Liver (tissue), 9 donors: ENCODE data around the gene FADS6. TPM values are rescaled to one million over a fixed set of nuclear protein-coding genes. Genes with fewer than 3 reads are reported as not detected.

ENCODE experiments used
- DNase-seq: peaks from one replicate; pipeline ENCODE4 v3.0.0-alpha.2; 2017; ENCODE audit warnings: low spot score
- H3K27ac ChIP-seq, 2 donors: one replicate each; pipeline ENCODE4 v1.7.0; 2013; ENCODE audit warnings: inconsistent platforms in 2 of 2, low read length in 2 of 2, control low read depth in 1 of 2, low read depth in 1 of 2, mild to moderate bottlenecking in 1 of 2
- H3K27me3 ChIP-seq, 4 donors: one replicate each; pipeline versions ENCODE4 v1.6.1 to v1.7.0; 2013; ENCODE audit warnings: low read length in 3 of 4, inconsistent platforms in 1 of 4, mild to moderate bottlenecking in 1 of 4, moderate library complexity in 1 of 4; ENCODE audit not compliant: control insufficient read depth in 4 of 4, insufficient read depth in 4 of 4
- H3K36me3 ChIP-seq, 4 donors: one replicate each; pipeline versions ENCODE4 v1.6.1 to v1.7.0; 2013; ENCODE audit warnings: low read length in 3 of 4, mild to moderate bottlenecking in 3 of 4, low read depth in 1 of 4, moderate library complexity in 1 of 4; ENCODE audit not compliant: control insufficient read depth in 4 of 4, insufficient read depth in 3 of 4
- H3K4me1 ChIP-seq, 4 donors: one replicate each; pipeline versions ENCODE4 v1.6.1 to v1.7.0; 2013; ENCODE audit warnings: low read length in 3 of 4, mild to moderate bottlenecking in 3 of 4, moderate library complexity in 1 of 4; ENCODE audit not compliant: control insufficient read depth in 4 of 4, insufficient read depth in 4 of 4
- H3K4me3 ChIP-seq, 3 donors: one replicate each; pipeline versions ENCODE4 v1.6.1 to v1.7.0; 2013; ENCODE audit warnings: low read length in 3 of 3, control low read depth in 1 of 3, low read depth in 1 of 3, mild to moderate bottlenecking in 1 of 3
- H3K9ac ChIP-seq, 2 donors: one replicate each; pipeline ENCODE4 v1.7.0; 2013; ENCODE audit warnings: low read length in 2 of 2, mild to moderate bottlenecking in 2 of 2, moderate library complexity in 2 of 2, control low read depth in 1 of 2, low read depth in 1 of 2
- H3K9me3 ChIP-seq, 4 donors: one replicate each; pipeline versions ENCODE4 v1.6.1 to v1.7.0; 2013; ENCODE audit warnings: low read length in 3 of 4; ENCODE audit not compliant: control insufficient read depth in 4 of 4
- ATF3 ChIP-seq: IDR thresholded peaks from 2 replicates; pipeline ENCODE4 v1.6.1; 2016; ENCODE audit warnings: antibody characterized with exemption
- CTCF ChIP-seq: fragments of 150-350 bp; IDR thresholded peaks from 2 replicates; pipeline ENCODE4 v1.5.1; 2017; ENCODE audit warnings: improper control_type of control experiment, low read depth, low read length; ENCODE audit not compliant: missing input control
- EGR1 ChIP-seq, 2 donors: IDR thresholded peaks; 2 replicates each; pipeline ENCODE4 v1.6.1; 2016 to 2018; ENCODE audit warnings: antibody characterized with exemption in 2 of 2, low read depth in 2 of 2
- FOXA1 ChIP-seq: IDR thresholded peaks from 2 replicates; pipeline ENCODE4 v1.6.1; 2016; ENCODE audit warnings: antibody characterized with exemption
- FOXA2 ChIP-seq: IDR thresholded peaks from 2 replicates; pipeline ENCODE4 v1.6.1; 2016; ENCODE audit warnings: antibody characterized with exemption
- GABPA ChIP-seq, 2 donors: IDR thresholded peaks in 1 of 2; conservative IDR thresholded peaks in 1 of 2; 2 replicates each; pipeline ENCODE4 v1.6.1; 2016; ENCODE audit warnings: antibody characterized with exemption in 2 of 2, mild to moderate bottlenecking in 1 of 2, moderate library complexity in 1 of 2
- HNF4A ChIP-seq, 2 donors: conservative IDR thresholded peaks; 2 replicates each; pipeline ENCODE4 v1.6.1; 2016; ENCODE audit warnings: antibody characterized with exemption in 2 of 2, mild to moderate bottlenecking in 2 of 2
- HNF4G ChIP-seq: IDR thresholded peaks from 2 replicates; pipeline ENCODE4 v1.6.1; 2016; ENCODE audit warnings: antibody characterized with exemption
- JUND ChIP-seq, 2 donors: IDR thresholded peaks; 2 replicates each; pipeline ENCODE4 v1.6.1; 2016; ENCODE audit warnings: antibody characterized with exemption in 2 of 2
- NR2F2 ChIP-seq: IDR thresholded peaks from 2 replicates; pipeline ENCODE4 v1.6.1; 2016; ENCODE audit warnings: antibody characterized with exemption
- RAD21 ChIP-seq, 2 donors: IDR thresholded peaks; 2 replicates each; pipeline ENCODE4 v1.6.1; 2016; ENCODE audit warnings: antibody characterized with exemption in 2 of 2, mild to moderate bottlenecking in 2 of 2
- RXRA ChIP-seq, 2 donors: IDR thresholded peaks; 2 replicates each; pipeline ENCODE4 v1.6.1; 2017 to 2018; ENCODE audit warnings: antibody characterized with exemption in 2 of 2, mild to moderate bottlenecking in 1 of 2
- SP1 ChIP-seq: IDR thresholded peaks from 2 replicates; pipeline ENCODE4 v1.6.1; 2018; ENCODE audit warnings: antibody characterized with exemption, mild to moderate bottlenecking
- TAF1 ChIP-seq: conservative IDR thresholded peaks from 2 replicates; pipeline ENCODE4 v1.6.1; 2016; ENCODE audit warnings: antibody characterized with exemption, mild to moderate bottlenecking
- YY1 ChIP-seq: IDR thresholded peaks from 2 replicates; pipeline ENCODE4 v1.6.1; 2016; ENCODE audit warnings: antibody characterized with exemption, mild to moderate bottlenecking
- WGBS: extraction: QIAGEN DNeasy Blood & Tissue Kit; methylation state at CpG from one replicate; pipeline ENCODE4 v1.1.7; 2013; 5-methylcytosine and 5-hydroxymethylcytosine counted together
- polyA plus RNA-seq, 2 donors: library from polyadenylated mRNA; stranded (reverse) in 1 of 2; unstranded in 1 of 2; fragments of 200-250 nt in 1 of 2; fragments of >200 nt in 1 of 2; fragmentation: Nextera tagmentation in 1 of 2; extraction: Ambion mirVana in 1 of 2; gene quantifications; one replicate each; pipeline versions ENCODE4 v1.2.1 to v1.2.3, GENCODE V29; 2013 to 2015
- total RNA-seq, 2 donors: library from RNA; depleted of rRNA; stranded (reverse); fragments of >200 nt; gene quantifications; one replicate each; pipeline ENCODE4 v1.2.3, GENCODE V29; 2014
- TF ChIP-seq, protein P1 (sequence below): IDR thresholded peaks from 2 replicates; pipeline ENCODE4 v1.6.1; 2016; ENCODE audit warnings: antibody characterized with exemption
- TF ChIP-seq, protein P2 (sequence below): IDR thresholded peaks from 2 replicates; pipeline ENCODE4 v1.6.1; 2016; ENCODE audit warnings: antibody characterized with exemption
- TF ChIP-seq, protein P3 (sequence below): IDR thresholded peaks from 2 replicates; pipeline ENCODE4 v1.6.1; 2016; ENCODE audit warnings: antibody characterized with exemption, mild to moderate bottlenecking
- donor health status: healthy.
- donor health status: healthy.
- donor health status: healthy.
- donor health status: healthy.
- donor health status: healthy.

FADS6 gene
- total and polyA plus RNA-seq, 4 donors, result 2.1 to 7.1 (median 4.2) TPM; not detected in 1

DNA sequence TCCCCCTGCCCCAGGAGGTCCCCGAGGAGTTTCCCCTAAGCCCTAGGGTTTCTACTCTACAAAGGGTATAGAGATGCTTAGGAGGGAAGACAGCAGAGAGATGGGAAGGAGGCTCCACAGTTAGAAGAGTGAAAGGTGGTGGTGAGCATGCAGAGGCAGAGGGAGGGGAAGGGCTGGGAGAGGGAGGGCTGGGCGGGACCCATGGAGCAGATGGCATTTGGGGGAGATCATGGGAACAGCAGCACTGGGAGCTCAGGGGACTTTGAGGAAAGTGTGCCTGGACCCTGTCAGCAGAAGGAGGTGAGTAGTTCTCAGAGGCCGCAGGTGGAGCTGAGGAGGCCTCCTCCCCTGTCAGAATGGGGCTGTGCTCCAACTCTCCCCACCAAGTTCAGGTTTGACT is 41.6 kb upstream of the FADS6 start (continued):
- TF ChIP-seq, protein P1, sequence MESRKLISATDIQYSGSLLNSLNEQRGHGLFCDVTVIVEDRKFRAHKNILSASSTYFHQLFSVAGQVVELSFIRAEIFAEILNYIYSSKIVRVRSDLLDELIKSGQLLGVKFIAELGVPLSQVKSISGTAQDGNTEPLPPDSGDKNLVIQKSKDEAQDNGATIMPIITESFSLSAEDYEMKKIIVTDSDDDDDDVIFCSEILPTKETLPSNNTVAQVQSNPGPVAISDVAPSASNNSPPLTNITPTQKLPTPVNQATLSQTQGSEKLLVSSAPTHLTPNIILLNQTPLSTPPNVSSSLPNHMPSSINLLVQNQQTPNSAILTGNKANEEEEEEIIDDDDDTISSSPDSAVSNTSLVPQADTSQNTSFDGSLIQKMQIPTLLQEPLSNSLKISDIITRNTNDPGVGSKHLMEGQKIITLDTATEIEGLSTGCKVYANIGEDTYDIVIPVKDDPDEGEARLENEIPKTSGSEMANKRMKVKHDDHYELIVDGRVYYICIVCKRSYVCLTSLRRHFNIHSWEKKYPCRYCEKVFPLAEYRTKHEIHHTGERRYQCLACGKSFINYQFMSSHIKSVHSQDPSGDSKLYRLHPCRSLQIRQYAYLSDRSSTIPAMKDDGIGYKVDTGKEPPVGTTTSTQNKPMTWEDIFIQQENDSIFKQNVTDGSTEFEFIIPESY, result no peak
- TF ChIP-seq ATF3, result no peak

DNA sequence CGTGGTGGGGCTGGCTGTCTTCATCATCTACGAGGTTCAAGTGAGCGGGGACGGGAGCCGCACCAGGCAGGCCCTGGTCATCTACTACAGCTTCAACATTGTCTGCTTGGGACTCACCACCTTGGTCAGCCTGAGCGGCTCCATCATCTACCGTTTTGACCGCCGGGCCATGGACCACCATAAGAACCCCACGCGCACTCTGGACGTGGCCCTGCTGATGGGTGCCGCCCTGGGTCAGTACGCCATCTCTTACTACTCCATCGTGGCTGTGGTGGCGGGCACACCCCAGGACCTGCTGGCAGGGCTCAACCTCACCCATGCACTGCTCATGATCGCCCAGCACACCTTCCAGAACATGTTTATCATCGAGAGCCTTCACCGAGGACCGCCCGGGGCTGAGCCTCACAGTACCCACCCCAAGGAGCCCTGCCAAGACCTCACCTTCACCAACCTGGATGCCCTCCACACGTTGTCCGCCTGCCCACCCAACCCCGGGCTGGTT is 37.2 kb upstream of the FADS6 start:
- peaks cover 0 to 3% (median under 1%) of the 10 kb centered on the region in 4 donors for H3K4me1 ChIP-seq
- TF ChIP-seq GABPA (IDR thresholded peaks at IDR 0.05 in 1 of 2, conservative IDR thresholded peaks at IDR 0.05 in 1 of 2), result no peak
- TF ChIP-seq, protein P2, sequence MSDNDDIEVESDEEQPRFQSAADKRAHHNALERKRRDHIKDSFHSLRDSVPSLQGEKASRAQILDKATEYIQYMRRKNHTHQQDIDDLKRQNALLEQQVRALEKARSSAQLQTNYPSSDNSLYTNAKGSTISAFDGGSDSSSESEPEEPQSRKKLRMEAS, result no peak
- no peak for TF ChIP-seq RXRA (IDR thresholded peaks at IDR 0.05)
- no peak for TF ChIP-seq TAF1
- TF ChIP-seq, protein P3, sequence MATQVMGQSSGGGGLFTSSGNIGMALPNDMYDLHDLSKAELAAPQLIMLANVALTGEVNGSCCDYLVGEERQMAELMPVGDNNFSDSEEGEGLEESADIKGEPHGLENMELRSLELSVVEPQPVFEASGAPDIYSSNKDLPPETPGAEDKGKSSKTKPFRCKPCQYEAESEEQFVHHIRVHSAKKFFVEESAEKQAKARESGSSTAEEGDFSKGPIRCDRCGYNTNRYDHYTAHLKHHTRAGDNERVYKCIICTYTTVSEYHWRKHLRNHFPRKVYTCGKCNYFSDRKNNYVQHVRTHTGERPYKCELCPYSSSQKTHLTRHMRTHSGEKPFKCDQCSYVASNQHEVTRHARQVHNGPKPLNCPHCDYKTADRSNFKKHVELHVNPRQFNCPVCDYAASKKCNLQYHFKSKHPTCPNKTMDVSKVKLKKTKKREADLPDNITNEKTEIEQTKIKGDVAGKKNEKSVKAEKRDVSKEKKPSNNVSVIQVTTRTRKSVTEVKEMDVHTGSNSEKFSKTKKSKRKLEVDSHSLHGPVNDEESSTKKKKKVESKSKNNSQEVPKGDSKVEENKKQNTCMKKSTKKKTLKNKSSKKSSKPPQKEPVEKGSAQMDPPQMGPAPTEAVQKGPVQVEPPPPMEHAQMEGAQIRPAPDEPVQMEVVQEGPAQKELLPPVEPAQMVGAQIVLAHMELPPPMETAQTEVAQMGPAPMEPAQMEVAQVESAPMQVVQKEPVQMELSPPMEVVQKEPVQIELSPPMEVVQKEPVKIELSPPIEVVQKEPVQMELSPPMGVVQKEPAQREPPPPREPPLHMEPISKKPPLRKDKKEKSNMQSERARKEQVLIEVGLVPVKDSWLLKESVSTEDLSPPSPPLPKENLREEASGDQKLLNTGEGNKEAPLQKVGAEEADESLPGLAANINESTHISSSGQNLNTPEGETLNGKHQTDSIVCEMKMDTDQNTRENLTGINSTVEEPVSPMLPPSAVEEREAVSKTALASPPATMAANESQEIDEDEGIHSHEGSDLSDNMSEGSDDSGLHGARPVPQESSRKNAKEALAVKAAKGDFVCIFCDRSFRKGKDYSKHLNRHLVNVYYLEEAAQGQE, result no peak
- TF ChIP-seq NR2F2, result no peak
- TF ChIP-seq ATF3, result no peak
- no peak for TF ChIP-seq FOXA1
- TF ChIP-seq YY1, result no peak
- no peak for TF ChIP-seq RAD21 (IDR thresholded peaks at IDR 0.05)
- no peak for TF ChIP-seq CTCF
- no peak for TF ChIP-seq JUND (IDR thresholded peaks at IDR 0.05)
- no peak for TF ChIP-seq HNF4G
- TF ChIP-seq, protein P1, result no peak
- no peak for TF ChIP-seq FOXA2
- no peak for TF ChIP-seq HNF4A (conservative IDR thresholded peaks at IDR 0.05)
- no peak for TF ChIP-seq EGR1 (IDR thresholded peaks at IDR 0.05; ENCODE audit: low read depth in 2 of 2)
- TF ChIP-seq SP1, result no peak
- DNase-seq, result no peak
- H3K9me3 ChIP-seq, result no peaks in the 10 kb centered on the region
- no peak overlapping the region for H3K4me3 ChIP-seq
- H3K27me3 ChIP-seq, result peaks cover 0 to 8% (median 4%) of the 10 kb centered on the region in 4 donors
- 90% methylated on average over 24 of the region's 24 CpGs for WGBS
- H3K27ac ChIP-seq, result no peak overlapping the region
- H3K36me3 ChIP-seq, result no peaks in the 10 kb centered on the region
- no peak overlapping the region for H3K9ac ChIP-seq
